Fibroblast of the aortic adventitia (primary cell): Measurements from ENCODE around the gene LPAR1. TPM values are rescaled to one million over a fixed set of nuclear protein-coding genes. Genes with fewer than 3 reads are reported as not detected.
"Not testable (repeated sequence)": the region's sequence is repeated elsewhere in the genome, so short reads cannot be mapped to it uniquely, and the experiment has no call there.

Source experiments
- DNase-seq: peaks from one replicate; pipeline ENCODE4 v3.0.0-alpha.2; 2010; ENCODE audit warnings: low read depth
- H3K4me3 ChIP-seq: 2 replicates; pipeline ENCODE4 v1.5.1; 2011; ENCODE audit warnings: low read depth, mild to moderate bottlenecking, control low read depth, low read length, moderate library complexity
- small RNA-seq: library from RNA; depleted of rRNA; stranded (forward); fragments of <200 nt; gene quantifications from one replicate; pipeline ENCODE3, GENCODE V24; 2012
- total RNA-seq: library from RNA; depleted of rRNA; stranded (reverse); fragments of >200 nt; gene quantifications from 2 replicates; pipeline ENCODE4 v1.2.3, GENCODE V29; 2012; ENCODE audit warnings: low replicate concordance
- TF ChIP-seq, protein P1 (sequence below): IDR thresholded peaks from 2 replicates; pipeline ENCODE4 v1.5.1; 2011; ENCODE audit warnings: mild to moderate bottlenecking, low read length, control low read depth, inconsistent platforms; ENCODE audit not compliant: insufficient read depth

Gene LPAR1
- total RNA-seq, 1 donor: 265 TPM

DNA sequence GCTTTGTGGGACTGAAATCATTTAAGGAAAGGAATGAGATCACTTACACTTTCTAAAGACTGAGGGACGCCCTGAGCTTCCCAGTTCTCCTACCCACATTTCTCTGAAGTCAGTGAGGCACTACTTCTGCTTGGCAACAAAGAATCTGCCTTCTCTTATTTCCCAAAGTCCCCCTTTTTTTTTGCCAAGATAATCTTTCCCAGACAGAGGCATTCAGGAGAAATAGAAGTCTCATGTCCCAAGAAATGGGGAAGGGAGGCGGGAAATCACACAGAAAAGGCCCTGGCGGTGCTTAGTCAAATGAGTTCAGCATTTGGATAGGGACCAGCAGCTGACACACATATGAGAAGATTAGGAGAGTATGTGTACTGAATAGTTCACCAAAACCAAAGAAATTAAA is 210.0 kb downstream of the LPAR1 start:
- TF ChIP-seq, protein P1, sequence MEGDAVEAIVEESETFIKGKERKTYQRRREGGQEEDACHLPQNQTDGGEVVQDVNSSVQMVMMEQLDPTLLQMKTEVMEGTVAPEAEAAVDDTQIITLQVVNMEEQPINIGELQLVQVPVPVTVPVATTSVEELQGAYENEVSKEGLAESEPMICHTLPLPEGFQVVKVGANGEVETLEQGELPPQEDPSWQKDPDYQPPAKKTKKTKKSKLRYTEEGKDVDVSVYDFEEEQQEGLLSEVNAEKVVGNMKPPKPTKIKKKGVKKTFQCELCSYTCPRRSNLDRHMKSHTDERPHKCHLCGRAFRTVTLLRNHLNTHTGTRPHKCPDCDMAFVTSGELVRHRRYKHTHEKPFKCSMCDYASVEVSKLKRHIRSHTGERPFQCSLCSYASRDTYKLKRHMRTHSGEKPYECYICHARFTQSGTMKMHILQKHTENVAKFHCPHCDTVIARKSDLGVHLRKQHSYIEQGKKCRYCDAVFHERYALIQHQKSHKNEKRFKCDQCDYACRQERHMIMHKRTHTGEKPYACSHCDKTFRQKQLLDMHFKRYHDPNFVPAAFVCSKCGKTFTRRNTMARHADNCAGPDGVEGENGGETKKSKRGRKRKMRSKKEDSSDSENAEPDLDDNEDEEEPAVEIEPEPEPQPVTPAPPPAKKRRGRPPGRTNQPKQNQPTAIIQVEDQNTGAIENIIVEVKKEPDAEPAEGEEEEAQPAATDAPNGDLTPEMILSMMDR: peak; percentile 22
- no peak overlapping the region for H3K4me3 ChIP-seq
- DNase-seq: peak; percentile 96

- H3K4me3 ChIP-seq, DNase-seq: not testable (repeated sequence)
These were observed 211.9 kb downstream of the LPAR1 start for GRCh38 chr9:110826400-110826799.

DNA sequence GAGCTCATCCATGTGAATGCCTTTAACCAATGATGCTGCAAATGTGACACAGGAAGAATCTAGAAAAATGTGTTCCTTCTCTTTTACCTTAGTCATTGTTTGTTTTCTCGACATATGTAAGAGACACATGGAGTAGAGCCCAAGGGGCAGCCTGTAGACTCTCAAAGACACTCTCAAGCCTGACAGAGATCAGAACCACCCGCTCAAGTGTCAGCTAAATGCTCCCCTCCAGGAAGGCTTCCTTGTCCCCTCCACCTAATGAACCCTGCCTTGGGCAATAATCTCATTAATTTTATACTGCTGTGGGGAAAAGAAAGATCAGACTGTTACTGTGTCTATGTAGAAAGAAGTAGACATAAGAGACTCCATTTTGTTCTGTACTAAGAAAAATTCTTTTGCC is 212.3 kb downstream of the LPAR1 start:
- no peak for DNase-seq

GRCh38 chr9:110825129-110825528 is 213.1 kb downstream of the LPAR1 start:
- H3K4me3 ChIP-seq, DNase-seq: not testable (repeated sequence)

More for the DNA sequence above, 212.3 kb downstream of the LPAR1 start:
- no peak overlapping the region for H3K4me3 ChIP-seq
- TF ChIP-seq, protein P1: no peak

Small RNA genes lying within 50 kb of the gene (small RNA-seq; reads per million reads assigned to genes)
- gene RF00019 (not detected), gene RNU6-432P (not detected)
